PC-3 (cell line): ENCODE measurements around the gene TTLL12.

Experiments
- CTCF ChIP-seq: fragments of 300-600 bp; sonication (generic); conservative IDR thresholded peaks from 2 replicates; pipeline ENCODE4 v1.5.1; 2017; ENCODE audit warnings: antibody characterized with exemption, low read depth, mild to moderate bottlenecking, low read length
- EZH2 ChIP-seq: fragments of 300-600 bp; sonication (generic); IDR thresholded peaks from one replicate; pipeline ENCODE4 v1.6.1; 2017; ENCODE audit warnings: antibody characterized with exemption, mild to moderate bottlenecking, low read length; ENCODE audit not compliant: unreplicated experiment

DNA sequence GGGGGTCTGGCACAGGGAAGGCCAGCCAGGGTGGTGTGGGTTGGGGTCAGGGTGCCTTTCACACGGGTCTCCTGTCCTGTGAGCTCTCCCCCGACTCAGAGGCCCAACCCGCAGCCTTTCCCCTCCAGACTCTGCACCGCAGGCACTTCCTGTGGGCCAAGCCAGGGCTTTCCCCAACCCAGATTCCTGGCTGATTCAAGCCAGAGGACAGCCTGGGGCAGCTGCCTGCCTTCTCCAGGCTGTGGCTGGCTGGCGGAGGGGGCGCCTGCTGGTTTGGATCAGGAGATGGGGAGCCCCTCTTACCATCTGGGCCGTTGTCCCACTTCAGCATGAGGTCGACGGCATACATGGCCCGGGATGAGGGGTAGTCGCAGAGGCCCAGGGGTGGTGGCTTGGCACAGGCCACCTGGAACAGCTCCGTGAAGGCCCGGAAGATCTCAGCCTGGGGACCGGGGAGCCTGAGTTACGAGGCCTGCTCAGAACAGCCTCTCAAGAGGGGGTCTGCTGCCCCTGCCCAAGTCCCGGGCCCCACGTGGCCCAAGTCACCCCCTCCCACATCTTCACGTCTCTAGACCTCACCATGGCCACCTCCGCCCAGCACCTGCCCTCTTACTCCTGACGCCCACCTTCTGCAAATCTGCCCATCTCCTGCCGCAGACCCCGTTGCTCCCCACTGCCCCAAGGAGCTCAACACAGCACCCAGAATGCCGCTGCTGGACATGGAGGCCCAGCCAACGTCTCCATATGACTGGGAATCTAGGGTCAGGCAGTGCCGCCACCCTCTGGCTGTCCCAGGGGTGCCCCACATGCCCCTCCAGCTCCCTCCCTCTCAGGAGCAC lies 18.2 kb downstream of the TTLL12 start:
- no peak for TF ChIP-seq CTCF
- TF ChIP-seq EZH2: no peak
